SK-N-SH treated with all-trans-retinoic acid at 6 μM for 48 hours (cell line): ENCODE data around the gene TFAM.

ENCODE experiments used
- ATAC-seq: fragments of 200-7000 bp; cut with Tn5 transposase; 3 replicates; pipeline ENCODE4 v1.9.1; 2020; ENCODE audit warnings: mild to moderate bottlenecking, moderate library complexity
- ARNTL ChIP-seq: fragments of 450-650 bp; formaldehyde crosslinking; IDR thresholded peaks from 2 replicates; pipeline ENCODE4 v1.5.0; 2020; ENCODE audit warnings: low read depth, mild to moderate bottlenecking, moderate library complexity, borderline replicate concordance
- BACH2 ChIP-seq: fragments of 250-450 bp; sonication (Bioruptor Pico); IDR thresholded peaks from 2 replicates; pipeline ENCODE4 v1.9.0; 2021; ENCODE audit warnings: mild to moderate bottlenecking, borderline replicate concordance
- CSDC2 ChIP-seq: fragments of 250-450 bp; sonication (Bioruptor Pico); IDR thresholded peaks from 2 replicates; pipeline ENCODE4 v1.5.0; 2020; ENCODE audit warnings: mild to moderate bottlenecking, moderate library complexity
- ESRRG ChIP-seq: fragments of 250-450 bp; sonication (Bioruptor Pico); IDR thresholded peaks from 2 replicates; pipeline ENCODE4 v1.6.1; 2021; ENCODE audit warnings: mild to moderate bottlenecking
- GLIS3 ChIP-seq: fragments of 250-450 bp; sonication (Bioruptor Pico); IDR thresholded peaks from 2 replicates; pipeline ENCODE4 v1.5.0; 2020; ENCODE audit warnings: mild to moderate bottlenecking, moderate library complexity
- ISL1 ChIP-seq: fragments of 250-450 bp; sonication (Bioruptor Pico); IDR thresholded peaks from 2 replicates; pipeline ENCODE4 v2.1.2; 2022; ENCODE audit warnings: mild to moderate bottlenecking, moderate library complexity
- OSR1 ChIP-seq: fragments of 250-450 bp; sonication (Bioruptor Pico); IDR thresholded peaks from 2 replicates; pipeline ENCODE4 v1.8.0; 2022; ENCODE audit warnings: moderate library complexity, mild to moderate bottlenecking, inconsistent platforms
- PPARA ChIP-seq: fragments of 250-450 bp; sonication (Bioruptor Pico); IDR thresholded peaks from 2 replicates; pipeline ENCODE4 v1.5.0; 2020; ENCODE audit warnings: mild to moderate bottlenecking, borderline replicate concordance
- RARB ChIP-seq: fragments of 250-450 bp; sonication (Bioruptor Pico); IDR thresholded peaks from 2 replicates; pipeline ENCODE4 v1.8.0; 2021; ENCODE audit warnings: mild to moderate bottlenecking, moderate library complexity
- SNAI2 ChIP-seq: fragments of 250-450 bp; sonication (Bioruptor Pico); IDR thresholded peaks from 2 replicates; pipeline ENCODE4 v1.5.0; 2020; ENCODE audit warnings: mild to moderate bottlenecking, moderate library complexity
- TCF4 ChIP-seq: fragments of 250-450 bp; sonication (Bioruptor Pico); IDR thresholded peaks from 2 replicates; pipeline ENCODE4 v1.8.0; 2021; ENCODE audit warnings: mild to moderate bottlenecking, moderate library complexity, borderline replicate concordance
- TOX ChIP-seq: fragments of 250-450 bp; sonication (Bioruptor Pico); IDR thresholded peaks from 2 replicates; pipeline ENCODE4 v1.8.0; 2021; ENCODE audit warnings: mild to moderate bottlenecking, moderate library complexity, borderline replicate concordance
- ZC3H10 ChIP-seq: fragments of 250-450 bp; sonication (Bioruptor Pico); IDR thresholded peaks from 2 replicates; pipeline ENCODE4 v1.5.1; 2021; ENCODE audit warnings: mild to moderate bottlenecking, moderate library complexity
- ZFP3 ChIP-seq: fragments of 250-450 bp; sonication (Bioruptor Pico); IDR thresholded peaks from 2 replicates; pipeline ENCODE4 v1.5.0; 2020; ENCODE audit warnings: mild to moderate bottlenecking, moderate library complexity
- ZFP30 ChIP-seq: fragments of 450-650 bp; formaldehyde crosslinking; IDR thresholded peaks from 2 replicates; pipeline ENCODE4 v1.5.0; 2022; ENCODE audit warnings: mild to moderate bottlenecking, moderate library complexity
- ZNF565 ChIP-seq: fragments of 450-650 bp; formaldehyde crosslinking; conservative IDR thresholded peaks from 2 replicates; pipeline ENCODE4 v1.5.0; 2020; ENCODE audit warnings: low read depth, mild to moderate bottlenecking, moderate library complexity
- ZNF70 ChIP-seq: fragments of 450-650 bp; formaldehyde crosslinking; IDR thresholded peaks from 2 replicates; pipeline ENCODE4 v1.5.0; 2020; ENCODE audit warnings: mild to moderate bottlenecking, moderate library complexity
- TF ChIP-seq, protein P1 (sequence below): fragments of 250-450 bp; sonication (Bioruptor Pico); IDR thresholded peaks from 2 replicates; pipeline ENCODE4 v1.5.0; 2020; ENCODE audit warnings: mild to moderate bottlenecking, moderate library complexity
- TF ChIP-seq, protein P2 (sequence below): fragments of 250-450 bp; sonication (Bioruptor Pico); IDR thresholded peaks from 2 replicates; pipeline ENCODE4 v1.8.0; 2021; ENCODE audit warnings: low read depth, mild to moderate bottlenecking, moderate library complexity, borderline replicate concordance
- TF ChIP-seq, protein P3 (sequence below): fragments of 250-450 bp; sonication (Bioruptor Pico); IDR thresholded peaks from 2 replicates; pipeline ENCODE4 v1.5.1; 2021; ENCODE audit warnings: mild to moderate bottlenecking, moderate library complexity
- TF ChIP-seq, protein P4 (sequence below): fragments of 250-450 bp; sonication (Bioruptor Pico); IDR thresholded peaks from 2 replicates; pipeline ENCODE4 v1.8.0; 2020; ENCODE audit warnings: mild to moderate bottlenecking, moderate library complexity, borderline replicate concordance
- TF ChIP-seq, protein P5 (sequence below): fragments of 250-450 bp; sonication (Bioruptor Pico); IDR thresholded peaks from 2 replicates; pipeline ENCODE4 v1.5.1; 2020; ENCODE audit warnings: low read depth, mild to moderate bottlenecking, moderate library complexity

TFAM gene

DNA sequence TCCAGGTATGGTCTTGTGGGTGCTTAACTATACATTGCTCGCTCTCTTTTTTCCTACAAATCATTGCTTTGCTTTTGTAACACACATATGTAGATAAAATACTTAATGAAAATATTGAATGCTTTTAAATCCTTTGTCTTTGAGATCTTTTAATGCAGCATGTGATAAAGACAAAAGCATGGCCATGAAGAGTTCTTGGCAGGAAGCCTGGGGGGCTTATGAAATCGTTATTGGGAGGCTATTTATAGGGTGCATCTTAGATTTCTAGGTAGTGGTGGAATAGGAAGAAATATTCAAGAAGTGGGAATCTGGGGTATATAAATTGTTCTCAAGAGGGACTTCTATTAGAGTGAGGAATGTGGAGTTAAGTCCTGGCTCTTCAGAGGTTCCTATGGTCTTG lies 28.5 kb upstream of the TFAM start (continued):
- TF ChIP-seq, protein P1, sequence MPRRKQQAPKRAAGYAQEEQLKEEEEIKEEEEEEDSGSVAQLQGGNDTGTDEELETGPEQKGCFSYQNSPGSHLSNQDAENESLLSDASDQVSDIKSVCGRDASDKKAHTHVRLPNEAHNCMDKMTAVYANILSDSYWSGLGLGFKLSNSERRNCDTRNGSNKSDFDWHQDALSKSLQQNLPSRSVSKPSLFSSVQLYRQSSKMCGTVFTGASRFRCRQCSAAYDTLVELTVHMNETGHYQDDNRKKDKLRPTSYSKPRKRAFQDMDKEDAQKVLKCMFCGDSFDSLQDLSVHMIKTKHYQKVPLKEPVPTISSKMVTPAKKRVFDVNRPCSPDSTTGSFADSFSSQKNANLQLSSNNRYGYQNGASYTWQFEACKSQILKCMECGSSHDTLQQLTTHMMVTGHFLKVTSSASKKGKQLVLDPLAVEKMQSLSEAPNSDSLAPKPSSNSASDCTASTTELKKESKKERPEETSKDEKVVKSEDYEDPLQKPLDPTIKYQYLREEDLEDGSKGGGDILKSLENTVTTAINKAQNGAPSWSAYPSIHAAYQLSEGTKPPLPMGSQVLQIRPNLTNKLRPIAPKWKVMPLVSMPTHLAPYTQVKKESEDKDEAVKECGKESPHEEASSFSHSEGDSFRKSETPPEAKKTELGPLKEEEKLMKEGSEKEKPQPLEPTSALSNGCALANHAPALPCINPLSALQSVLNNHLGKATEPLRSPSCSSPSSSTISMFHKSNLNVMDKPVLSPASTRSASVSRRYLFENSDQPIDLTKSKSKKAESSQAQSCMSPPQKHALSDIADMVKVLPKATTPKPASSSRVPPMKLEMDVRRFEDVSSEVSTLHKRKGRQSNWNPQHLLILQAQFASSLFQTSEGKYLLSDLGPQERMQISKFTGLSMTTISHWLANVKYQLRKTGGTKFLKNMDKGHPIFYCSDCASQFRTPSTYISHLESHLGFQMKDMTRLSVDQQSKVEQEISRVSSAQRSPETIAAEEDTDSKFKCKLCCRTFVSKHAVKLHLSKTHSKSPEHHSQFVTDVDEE (CRISPR knock-in tag): no peak
- TF ChIP-seq OSR1: no peak
- TF ChIP-seq GLIS3 (CRISPR knock-in tag): no peak
- TF ChIP-seq, protein P2, sequence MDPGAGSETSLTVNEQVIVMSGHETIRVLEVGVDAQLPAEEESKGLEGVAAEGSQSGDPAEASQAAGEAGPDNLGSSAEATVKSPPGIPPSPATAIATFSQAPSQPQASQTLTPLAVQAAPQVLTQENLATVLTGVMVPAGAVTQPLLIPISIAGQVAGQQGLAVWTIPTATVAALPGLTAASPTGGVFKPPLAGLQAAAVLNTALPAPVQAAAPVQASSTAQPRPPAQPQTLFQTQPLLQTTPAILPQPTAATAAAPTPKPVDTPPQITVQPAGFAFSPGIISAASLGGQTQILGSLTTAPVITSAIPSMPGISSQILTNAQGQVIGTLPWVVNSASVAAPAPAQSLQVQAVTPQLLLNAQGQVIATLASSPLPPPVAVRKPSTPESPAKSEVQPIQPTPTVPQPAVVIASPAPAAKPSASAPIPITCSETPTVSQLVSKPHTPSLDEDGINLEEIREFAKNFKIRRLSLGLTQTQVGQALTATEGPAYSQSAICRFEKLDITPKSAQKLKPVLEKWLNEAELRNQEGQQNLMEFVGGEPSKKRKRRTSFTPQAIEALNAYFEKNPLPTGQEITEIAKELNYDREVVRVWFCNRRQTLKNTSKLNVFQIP (CRISPR knock-in tag): no peak
- no peak for TF ChIP-seq ZNF70 (CRISPR knock-in tag)
- no peak for TF ChIP-seq SNAI2
- no peak for TF ChIP-seq ARNTL
- no peak for TF ChIP-seq PPARA
- TF ChIP-seq RARB (CRISPR knock-in tag): no peak
- TF ChIP-seq, protein P3, sequence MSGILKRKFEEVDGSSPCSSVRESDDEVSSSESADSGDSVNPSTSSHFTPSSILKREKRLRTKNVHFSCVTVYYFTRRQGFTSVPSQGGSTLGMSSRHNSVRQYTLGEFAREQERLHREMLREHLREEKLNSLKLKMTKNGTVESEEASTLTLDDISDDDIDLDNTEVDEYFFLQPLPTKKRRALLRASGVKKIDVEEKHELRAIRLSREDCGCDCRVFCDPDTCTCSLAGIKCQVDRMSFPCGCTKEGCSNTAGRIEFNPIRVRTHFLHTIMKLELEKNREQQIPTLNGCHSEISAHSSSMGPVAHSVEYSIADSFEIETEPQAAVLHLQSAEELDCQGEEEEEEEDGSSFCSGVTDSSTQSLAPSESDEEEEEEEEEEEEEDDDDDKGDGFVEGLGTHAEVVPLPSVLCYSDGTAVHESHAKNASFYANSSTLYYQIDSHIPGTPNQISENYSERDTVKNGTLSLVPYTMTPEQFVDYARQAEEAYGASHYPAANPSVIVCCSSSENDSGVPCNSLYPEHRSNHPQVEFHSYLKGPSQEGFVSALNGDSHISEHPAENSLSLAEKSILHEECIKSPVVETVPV (CRISPR knock-in tag): no peak
- no peak for TF ChIP-seq ZFP3

DNA sequence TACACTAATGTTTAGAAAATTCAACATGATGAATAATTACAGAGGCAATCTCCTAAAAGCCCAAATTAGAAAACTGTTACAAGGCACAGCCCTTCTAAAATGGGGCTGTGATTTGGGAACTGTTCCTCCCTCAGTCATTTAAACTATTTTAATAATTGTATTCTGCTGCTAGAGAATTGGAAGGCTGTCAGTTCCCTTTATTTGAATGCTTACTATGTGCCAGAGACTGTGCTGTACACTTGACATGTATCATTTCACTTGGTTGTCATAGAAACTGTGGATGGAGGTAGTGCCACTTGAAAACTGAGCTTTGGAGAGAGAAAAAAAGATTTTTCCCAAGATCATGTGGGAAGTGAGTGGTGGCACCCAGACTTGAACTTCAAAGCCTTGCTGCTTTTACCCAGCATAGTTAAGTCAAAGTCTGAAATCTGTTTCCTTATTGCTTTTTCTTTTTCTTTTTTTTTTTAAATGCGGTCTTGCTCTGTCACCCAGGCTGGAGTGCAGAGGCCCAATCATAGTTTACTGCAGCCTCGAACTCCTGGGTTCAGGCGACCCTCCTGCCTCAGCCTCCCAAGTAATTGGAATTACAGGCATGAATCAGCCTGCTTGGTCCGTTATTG lies 26.8 kb upstream of the TFAM start:
- TF ChIP-seq BACH2 (no peak), TCF4 (CRISPR knock-in tag) (no peak), ZFP3 (no peak), PPARA (no peak)
- TF ChIP-seq, protein P3 (CRISPR knock-in tag): no peak
- ATAC-seq: no peak

DNA sequence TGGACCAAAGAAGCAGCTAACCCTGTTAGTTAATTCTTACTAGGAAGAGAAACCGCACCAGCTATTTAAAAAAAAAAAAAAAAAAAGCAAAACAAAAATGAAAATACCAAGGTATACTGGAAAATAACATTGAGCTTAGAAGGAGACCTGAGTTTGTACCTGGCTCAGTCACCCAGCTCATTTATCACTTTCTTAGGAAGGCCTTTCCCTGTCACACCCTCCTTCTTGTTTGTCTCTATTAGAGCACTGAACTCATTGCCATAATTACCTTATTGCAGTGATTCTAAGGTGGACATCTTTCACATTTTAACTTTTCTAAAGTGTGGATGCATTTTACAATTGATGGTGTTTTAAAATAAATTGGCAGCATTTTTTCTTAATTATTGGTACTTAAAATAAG lies 26.3 kb upstream of the TFAM start:
- TF ChIP-seq, protein P4, sequence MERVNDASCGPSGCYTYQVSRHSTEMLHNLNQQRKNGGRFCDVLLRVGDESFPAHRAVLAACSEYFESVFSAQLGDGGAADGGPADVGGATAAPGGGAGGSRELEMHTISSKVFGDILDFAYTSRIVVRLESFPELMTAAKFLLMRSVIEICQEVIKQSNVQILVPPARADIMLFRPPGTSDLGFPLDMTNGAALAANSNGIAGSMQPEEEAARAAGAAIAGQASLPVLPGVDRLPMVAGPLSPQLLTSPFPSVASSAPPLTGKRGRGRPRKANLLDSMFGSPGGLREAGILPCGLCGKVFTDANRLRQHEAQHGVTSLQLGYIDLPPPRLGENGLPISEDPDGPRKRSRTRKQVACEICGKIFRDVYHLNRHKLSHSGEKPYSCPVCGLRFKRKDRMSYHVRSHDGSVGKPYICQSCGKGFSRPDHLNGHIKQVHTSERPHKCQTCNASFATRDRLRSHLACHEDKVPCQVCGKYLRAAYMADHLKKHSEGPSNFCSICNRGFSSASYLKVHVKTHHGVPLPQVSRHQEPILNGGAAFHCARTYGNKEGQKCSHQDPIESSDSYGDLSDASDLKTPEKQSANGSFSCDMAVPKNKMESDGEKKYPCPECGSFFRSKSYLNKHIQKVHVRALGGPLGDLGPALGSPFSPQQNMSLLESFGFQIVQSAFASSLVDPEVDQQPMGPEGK: no peak
- TF ChIP-seq, protein P5, sequence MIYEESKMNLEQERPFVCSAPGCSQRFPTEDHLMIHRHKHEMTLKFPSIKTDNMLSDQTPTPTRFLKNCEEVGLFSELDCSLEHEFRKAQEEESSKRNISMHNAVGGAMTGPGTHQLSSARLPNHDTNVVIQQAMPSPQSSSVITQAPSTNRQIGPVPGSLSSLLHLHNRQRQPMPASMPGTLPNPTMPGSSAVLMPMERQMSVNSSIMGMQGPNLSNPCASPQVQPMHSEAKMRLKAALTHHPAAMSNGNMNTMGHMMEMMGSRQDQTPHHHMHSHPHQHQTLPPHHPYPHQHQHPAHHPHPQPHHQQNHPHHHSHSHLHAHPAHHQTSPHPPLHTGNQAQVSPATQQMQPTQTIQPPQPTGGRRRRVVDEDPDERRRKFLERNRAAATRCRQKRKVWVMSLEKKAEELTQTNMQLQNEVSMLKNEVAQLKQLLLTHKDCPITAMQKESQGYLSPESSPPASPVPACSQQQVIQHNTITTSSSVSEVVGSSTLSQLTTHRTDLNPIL (CRISPR knock-in tag): no peak
- TF ChIP-seq BACH2: no peak
- no peak for TF ChIP-seq ARNTL
- TF ChIP-seq OSR1: no peak
- no peak for TF ChIP-seq ZC3H10
- ATAC-seq: no peak

DNA sequence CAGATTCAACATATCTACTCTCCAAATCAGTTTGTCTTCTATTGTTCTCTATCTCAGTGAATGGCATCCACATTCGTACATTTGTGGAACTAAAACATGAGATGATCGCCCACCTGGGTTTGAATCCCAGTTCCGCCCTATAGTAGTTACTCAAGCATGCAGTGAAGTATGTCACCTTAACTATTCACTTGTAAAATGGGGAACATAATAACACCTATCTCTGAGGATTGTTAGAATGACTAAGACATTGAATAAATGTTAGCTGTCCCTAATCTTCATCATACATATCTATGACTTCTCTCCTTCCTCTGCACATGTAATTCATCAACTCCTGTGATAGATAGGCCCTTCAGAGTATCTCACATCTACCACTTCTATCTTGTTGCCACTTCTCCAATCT lies 25.7 kb upstream of the TFAM start:
- no peak for ATAC-seq
- no peak for TF ChIP-seq RARB (CRISPR knock-in tag)
- TF ChIP-seq, protein P2 (CRISPR knock-in tag): no peak
- no peak for TF ChIP-seq ZNF565 (CRISPR knock-in tag)
- TF ChIP-seq TCF4 (CRISPR knock-in tag): no peak
- no peak for TF ChIP-seq SNAI2
- no peak for TF ChIP-seq ZFP30 (CRISPR knock-in tag)
- no peak for TF ChIP-seq ISL1 (CRISPR knock-in tag)
- TF ChIP-seq ZC3H10: no peak
- TF ChIP-seq ESRRG (CRISPR knock-in tag): no peak
- TF ChIP-seq, protein P3 (CRISPR knock-in tag): no peak
- TF ChIP-seq ZNF70 (CRISPR knock-in tag): no peak
- no peak for TF ChIP-seq TOX (CRISPR knock-in tag)
- no peak for TF ChIP-seq ARNTL
- no peak for TF ChIP-seq OSR1
- TF ChIP-seq CSDC2: no peak
- no peak for TF ChIP-seq GLIS3 (CRISPR knock-in tag)
